HCT116 (cell line): ENCODE results near the gene DEF6.

Experiments used
- CEBPB ChIP-seq: IDR thresholded peaks from 2 replicates; pipeline ENCODE4 v1.6.1; 2012; ENCODE audit warnings: low read depth
- ELF1 ChIP-seq: IDR thresholded peaks from 2 replicates; pipeline ENCODE4 v1.6.1; 2012; ENCODE audit warnings: low read depth, borderline replicate concordance
- EZH2 ChIP-seq: fragments of 200-600 bp; sonication (generic); IDR thresholded peaks from 2 replicates; pipeline ENCODE4 v1.6.1; 2017; ENCODE audit warnings: antibody characterized with exemption, mixed run types
- POLR2A ChIP-seq: IDR thresholded peaks from 2 replicates; pipeline ENCODE4 v1.7.0; 2011; ENCODE audit warnings: borderline replicate concordance; ENCODE audit not compliant: insufficient read depth, insufficient read length; ENCODE audit errors: extremely low read depth
- POLR2AphosphoS5 ChIP-seq: IDR thresholded peaks from 2 replicates; pipeline ENCODE4 v1.6.1; 2011; ENCODE audit warnings: mild to moderate bottlenecking, low read depth, low read length, moderate library complexity
- RAD21 ChIP-seq: IDR thresholded peaks from 2 replicates; pipeline ENCODE4 v1.6.1; 2012; ENCODE audit warnings: low read depth, mild to moderate bottlenecking
- SIN3A ChIP-seq: IDR thresholded peaks from 2 replicates; pipeline ENCODE4 v1.6.1; 2012; ENCODE audit warnings: low read depth
- SP1 ChIP-seq: IDR thresholded peaks from 2 replicates; pipeline ENCODE4 v1.6.1; 2012; ENCODE audit warnings: low read depth
- SRF ChIP-seq: IDR thresholded peaks from 2 replicates; pipeline ENCODE4 v1.6.1; 2012; ENCODE audit warnings: low read depth
- ZNF274 ChIP-seq: fragments of 200-500 bp; sonication (Bioruptor generic); IDR thresholded peaks from 2 replicates; pipeline ENCODE4 v1.6.1; 2014; ENCODE audit warnings: mild to moderate bottlenecking, low read depth, low read length, inconsistent platforms
- TF ChIP-seq, protein P1 (sequence below), 3 experiments: fragments of 200-600 bp in 1 of 3; sonication (generic) in 1 of 3; IDR thresholded peaks in 2 of 3; conservative IDR thresholded peaks in 1 of 3; 2 replicates each; pipeline ENCODE4 v1.5.1; 2012 to 2017; ENCODE audit warnings: low read depth in 2 of 3, low read length in 2 of 3, antibody characterized with exemption in 1 of 3, borderline replicate concordance in 1 of 3, control low read depth in 1 of 3, mild to moderate bottlenecking in 1 of 3, mixed read lengths in 1 of 3, mixed run types in 1 of 3, moderate library complexity in 1 of 3; ENCODE audit not compliant: insufficient read depth in 1 of 3
- TF ChIP-seq, protein P2 (sequence below): IDR thresholded peaks from 2 replicates; pipeline ENCODE4 v1.6.1; 2012; ENCODE audit warnings: low read depth
- TF ChIP-seq, protein P3 (sequence below): IDR thresholded peaks from 2 replicates; pipeline ENCODE4 v1.6.1; 2012
- TF ChIP-seq, protein P4 (sequence below): IDR thresholded peaks from 2 replicates; pipeline ENCODE4 v1.6.1; 2011; ENCODE audit warnings: mild to moderate bottlenecking, low read length, moderate library complexity; ENCODE audit not compliant: insufficient replicate concordance; ENCODE audit errors: extremely low read depth

DNA sequence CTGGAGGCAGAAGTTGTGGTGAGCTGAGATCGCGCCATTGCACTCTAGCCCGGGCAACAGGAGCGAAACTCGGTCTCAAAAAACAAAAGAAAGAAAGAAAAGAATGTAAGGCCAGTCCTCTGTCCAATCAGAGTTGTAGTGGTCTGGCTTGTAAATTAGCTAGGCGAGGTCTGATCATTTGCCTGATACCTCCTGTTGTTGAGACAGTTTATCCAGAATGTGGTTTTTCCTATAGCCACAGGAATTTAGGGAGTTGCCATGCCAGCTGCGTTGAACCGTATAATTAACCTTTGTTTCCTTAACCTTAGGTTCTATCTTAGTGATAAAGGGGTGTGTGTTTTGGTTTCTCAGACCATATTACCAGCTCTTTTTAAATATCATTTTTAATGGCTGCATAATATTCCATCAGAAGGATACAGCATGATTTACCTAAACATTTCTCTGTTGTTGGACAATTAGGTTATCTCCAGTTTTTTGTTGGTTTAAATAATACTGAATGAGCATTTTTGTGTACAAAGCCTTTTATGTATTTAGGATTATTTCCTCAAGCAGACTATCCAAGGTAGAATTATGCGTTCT is 33.0 kb downstream of the DEF6 start:
- no peak for TF ChIP-seq POLR2AphosphoS5
- no peak for TF ChIP-seq ZNF274
- TF ChIP-seq, protein P1, sequence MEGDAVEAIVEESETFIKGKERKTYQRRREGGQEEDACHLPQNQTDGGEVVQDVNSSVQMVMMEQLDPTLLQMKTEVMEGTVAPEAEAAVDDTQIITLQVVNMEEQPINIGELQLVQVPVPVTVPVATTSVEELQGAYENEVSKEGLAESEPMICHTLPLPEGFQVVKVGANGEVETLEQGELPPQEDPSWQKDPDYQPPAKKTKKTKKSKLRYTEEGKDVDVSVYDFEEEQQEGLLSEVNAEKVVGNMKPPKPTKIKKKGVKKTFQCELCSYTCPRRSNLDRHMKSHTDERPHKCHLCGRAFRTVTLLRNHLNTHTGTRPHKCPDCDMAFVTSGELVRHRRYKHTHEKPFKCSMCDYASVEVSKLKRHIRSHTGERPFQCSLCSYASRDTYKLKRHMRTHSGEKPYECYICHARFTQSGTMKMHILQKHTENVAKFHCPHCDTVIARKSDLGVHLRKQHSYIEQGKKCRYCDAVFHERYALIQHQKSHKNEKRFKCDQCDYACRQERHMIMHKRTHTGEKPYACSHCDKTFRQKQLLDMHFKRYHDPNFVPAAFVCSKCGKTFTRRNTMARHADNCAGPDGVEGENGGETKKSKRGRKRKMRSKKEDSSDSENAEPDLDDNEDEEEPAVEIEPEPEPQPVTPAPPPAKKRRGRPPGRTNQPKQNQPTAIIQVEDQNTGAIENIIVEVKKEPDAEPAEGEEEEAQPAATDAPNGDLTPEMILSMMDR (IDR thresholded peaks at IDR 0.05 in 2 of 3, conservative IDR thresholded peaks at IDR 0.05 in 1 of 3; ENCODE audit: borderline replicate concordance in 1 of 3, insufficient read depth in 1 of 3, low read depth in 2 of 3, low read length in 2 of 3) = no peak
- no peak for TF ChIP-seq EZH2
- no peak for TF ChIP-seq SIN3A
- TF ChIP-seq, protein P2, sequence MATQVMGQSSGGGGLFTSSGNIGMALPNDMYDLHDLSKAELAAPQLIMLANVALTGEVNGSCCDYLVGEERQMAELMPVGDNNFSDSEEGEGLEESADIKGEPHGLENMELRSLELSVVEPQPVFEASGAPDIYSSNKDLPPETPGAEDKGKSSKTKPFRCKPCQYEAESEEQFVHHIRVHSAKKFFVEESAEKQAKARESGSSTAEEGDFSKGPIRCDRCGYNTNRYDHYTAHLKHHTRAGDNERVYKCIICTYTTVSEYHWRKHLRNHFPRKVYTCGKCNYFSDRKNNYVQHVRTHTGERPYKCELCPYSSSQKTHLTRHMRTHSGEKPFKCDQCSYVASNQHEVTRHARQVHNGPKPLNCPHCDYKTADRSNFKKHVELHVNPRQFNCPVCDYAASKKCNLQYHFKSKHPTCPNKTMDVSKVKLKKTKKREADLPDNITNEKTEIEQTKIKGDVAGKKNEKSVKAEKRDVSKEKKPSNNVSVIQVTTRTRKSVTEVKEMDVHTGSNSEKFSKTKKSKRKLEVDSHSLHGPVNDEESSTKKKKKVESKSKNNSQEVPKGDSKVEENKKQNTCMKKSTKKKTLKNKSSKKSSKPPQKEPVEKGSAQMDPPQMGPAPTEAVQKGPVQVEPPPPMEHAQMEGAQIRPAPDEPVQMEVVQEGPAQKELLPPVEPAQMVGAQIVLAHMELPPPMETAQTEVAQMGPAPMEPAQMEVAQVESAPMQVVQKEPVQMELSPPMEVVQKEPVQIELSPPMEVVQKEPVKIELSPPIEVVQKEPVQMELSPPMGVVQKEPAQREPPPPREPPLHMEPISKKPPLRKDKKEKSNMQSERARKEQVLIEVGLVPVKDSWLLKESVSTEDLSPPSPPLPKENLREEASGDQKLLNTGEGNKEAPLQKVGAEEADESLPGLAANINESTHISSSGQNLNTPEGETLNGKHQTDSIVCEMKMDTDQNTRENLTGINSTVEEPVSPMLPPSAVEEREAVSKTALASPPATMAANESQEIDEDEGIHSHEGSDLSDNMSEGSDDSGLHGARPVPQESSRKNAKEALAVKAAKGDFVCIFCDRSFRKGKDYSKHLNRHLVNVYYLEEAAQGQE = no peak
- TF ChIP-seq, protein P3, sequence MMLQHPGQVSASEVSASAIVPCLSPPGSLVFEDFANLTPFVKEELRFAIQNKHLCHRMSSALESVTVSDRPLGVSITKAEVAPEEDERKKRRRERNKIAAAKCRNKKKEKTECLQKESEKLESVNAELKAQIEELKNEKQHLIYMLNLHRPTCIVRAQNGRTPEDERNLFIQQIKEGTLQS = no peak
- TF ChIP-seq, protein P4, sequence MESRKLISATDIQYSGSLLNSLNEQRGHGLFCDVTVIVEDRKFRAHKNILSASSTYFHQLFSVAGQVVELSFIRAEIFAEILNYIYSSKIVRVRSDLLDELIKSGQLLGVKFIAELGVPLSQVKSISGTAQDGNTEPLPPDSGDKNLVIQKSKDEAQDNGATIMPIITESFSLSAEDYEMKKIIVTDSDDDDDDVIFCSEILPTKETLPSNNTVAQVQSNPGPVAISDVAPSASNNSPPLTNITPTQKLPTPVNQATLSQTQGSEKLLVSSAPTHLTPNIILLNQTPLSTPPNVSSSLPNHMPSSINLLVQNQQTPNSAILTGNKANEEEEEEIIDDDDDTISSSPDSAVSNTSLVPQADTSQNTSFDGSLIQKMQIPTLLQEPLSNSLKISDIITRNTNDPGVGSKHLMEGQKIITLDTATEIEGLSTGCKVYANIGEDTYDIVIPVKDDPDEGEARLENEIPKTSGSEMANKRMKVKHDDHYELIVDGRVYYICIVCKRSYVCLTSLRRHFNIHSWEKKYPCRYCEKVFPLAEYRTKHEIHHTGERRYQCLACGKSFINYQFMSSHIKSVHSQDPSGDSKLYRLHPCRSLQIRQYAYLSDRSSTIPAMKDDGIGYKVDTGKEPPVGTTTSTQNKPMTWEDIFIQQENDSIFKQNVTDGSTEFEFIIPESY = no peak
- TF ChIP-seq POLR2A = no peak
- no peak for TF ChIP-seq ELF1
- TF ChIP-seq SRF = no peak
- no peak for TF ChIP-seq CEBPB
- no peak for TF ChIP-seq RAD21
- TF ChIP-seq SP1 = no peak
